ENCODE results near the gene MAPK8.

MAPK8 gene

GRCh38 chr10:48377751-48378530 is 71.5 kb downstream of the MAPK8 start:
- TF ChIP-seq GATA3 (IDR thresholded peaks at IDR 0.05; ENCODE audit: low read depth, low read length): no peak
- no peak for TF ChIP-seq GATA2 (IDR thresholded peaks at IDR 0.05; ENCODE audit: low read depth, low read length)

GRCh38 chr10:48378675-48379074 is 72.2 kb downstream of the MAPK8 start:
- TF ChIP-seq GATA2 (IDR thresholded peaks at IDR 0.05; ENCODE audit: low read depth, low read length) (no peak), GATA3 (IDR thresholded peaks at IDR 0.05; ENCODE audit: low read depth, low read length) (no peak)

GRCh38 chr10:48381971-48382370 is 75.5 kb downstream of the MAPK8 start:
- TF ChIP-seq GATA3 (IDR thresholded peaks at IDR 0.05; ENCODE audit: low read depth, low read length) (no peak), GATA2 (IDR thresholded peaks at IDR 0.05; ENCODE audit: low read depth, low read length) (no peak)

- TF ChIP-seq GATA3 (IDR thresholded peaks at IDR 0.05; ENCODE audit: low read depth, low read length): no peak
- no peak for TF ChIP-seq GATA2 (IDR thresholded peaks at IDR 0.05; ENCODE audit: low read depth, low read length)
Measured at GRCh38 chr10:48382982-48383381, 76.5 kb downstream of the MAPK8 start.

- TF ChIP-seq GATA3 (IDR thresholded peaks at IDR 0.05; ENCODE audit: low read depth, low read length): no peak
Measured at GRCh38 chr10:48383393-48383792, 76.9 kb downstream of the MAPK8 start.

GRCh38 chr10:48384699-48384982 is 78.2 kb downstream of the MAPK8 start:
- TF ChIP-seq GATA2 (IDR thresholded peaks at IDR 0.05; ENCODE audit: low read depth, low read length): no peak
- no peak for TF ChIP-seq GATA3 (IDR thresholded peaks at IDR 0.05; ENCODE audit: low read depth, low read length)

GRCh38 chr10:48389272-48389671 is 82.8 kb downstream of the MAPK8 start:
- no peak for TF ChIP-seq GATA3 (IDR thresholded peaks at IDR 0.05; ENCODE audit: low read depth, low read length)
- no peak for TF ChIP-seq GATA2 (IDR thresholded peaks at IDR 0.05; ENCODE audit: low read depth, low read length)

GRCh38 chr10:48389846-48390557 is 83.5 kb downstream of the MAPK8 start:
- no peak for TF ChIP-seq GATA3 (IDR thresholded peaks at IDR 0.05; ENCODE audit: low read depth, low read length)
- TF ChIP-seq GATA2 (IDR thresholded peaks at IDR 0.05; ENCODE audit: low read depth, low read length): no peak

- TF ChIP-seq GATA2 (IDR thresholded peaks at IDR 0.05; ENCODE audit: low read depth, low read length) (no peak), GATA3 (IDR thresholded peaks at IDR 0.05; ENCODE audit: low read depth, low read length) (no peak)
Measured at GRCh38 chr10:48390558-48390871, 84.0 kb downstream of the MAPK8 start.

GRCh38 chr10:48390933-48391845 is 84.7 kb downstream of the MAPK8 start:
- TF ChIP-seq GATA3 (IDR thresholded peaks at IDR 0.05; ENCODE audit: low read depth, low read length) (no peak), GATA2 (IDR thresholded peaks at IDR 0.05; ENCODE audit: low read depth, low read length) (no peak)

- TF ChIP-seq GATA3 (IDR thresholded peaks at IDR 0.05; ENCODE audit: low read depth, low read length) (no peak), GATA2 (IDR thresholded peaks at IDR 0.05; ENCODE audit: low read depth, low read length) (no peak)
Measured at GRCh38 chr10:48391994-48392393, 85.5 kb downstream of the MAPK8 start.

- no peak for TF ChIP-seq GATA3 (IDR thresholded peaks at IDR 0.05; ENCODE audit: low read depth, low read length)
- TF ChIP-seq GATA2 (IDR thresholded peaks at IDR 0.05; ENCODE audit: low read depth, low read length): no peak
Measured at GRCh38 chr10:48398261-48398660, 91.8 kb downstream of the MAPK8 start.

GRCh38 chr10:48399056-48399541 is 92.6 kb downstream of the MAPK8 start:
- TF ChIP-seq GATA3 (IDR thresholded peaks at IDR 0.05; ENCODE audit: low read depth, low read length) (no peak), GATA2 (IDR thresholded peaks at IDR 0.05; ENCODE audit: low read depth, low read length) (peak; percentile 48; the same call in 1 of the 2 replicates)

GRCh38 chr10:48399551-48399950 is 93.1 kb downstream of the MAPK8 start:
- TF ChIP-seq GATA2 (IDR thresholded peaks at IDR 0.05; ENCODE audit: low read depth, low read length) (no peak), GATA3 (IDR thresholded peaks at IDR 0.05; ENCODE audit: low read depth, low read length) (no peak)

All from SH-SY5Y (cell line).